Stimulated activated memory B cell treated with anti-CD40 and anti-IgM and Interleukin-4, amounts not matched to agents 10 μg/mL and 1 μg/mL and 100 μg/mL, for 72 hours (primary cell): ENCODE measurements around the gene HADHB.
"Not testable (repeated sequence)": the region's sequence is repeated elsewhere in the genome, so short reads cannot be mapped to it uniquely, and the experiment has no call there.

Experiments
- ATAC-seq: fragments of 150-1000 bp; cut with Tn5 transposase; 2 replicates; pipeline ENCODE4 v1.10.0; 2021
- H3K27ac Mint-ChIP-seq: one replicate; pipeline ENCODE4 v1.8.0; 2022; ENCODE audit warnings: mild to moderate bottlenecking, mixed read lengths
- H3K27me3 Mint-ChIP-seq: one replicate; pipeline ENCODE4 v1.8.0; 2022; ENCODE audit warnings: mixed read lengths
- H3K36me3 Mint-ChIP-seq: one replicate; pipeline ENCODE4 v1.8.0; 2022; ENCODE audit warnings: mixed read lengths
- H3K4me1 Mint-ChIP-seq: one replicate; pipeline ENCODE4 v1.8.0; 2022; ENCODE audit warnings: mixed read lengths
- H3K4me3 Mint-ChIP-seq: one replicate; pipeline ENCODE4 v1.8.0; 2022; ENCODE audit warnings: mild to moderate bottlenecking, moderate library complexity, mixed read lengths
- H3K9me3 Mint-ChIP-seq: one replicate; pipeline ENCODE4 v1.8.0; 2022; ENCODE audit warnings: mixed read lengths

The HADHB gene

GRCh38 chr2:26324903-26325302, 80.2 kb downstream of the HADHB start:
- no peak overlapping the region for H3K4me3 Mint-ChIP-seq
- no peak overlapping the region for H3K27ac Mint-ChIP-seq
- H3K4me1 Mint-ChIP-seq, result peaks cover 3% of the 10 kb centered on the region
- no peaks in the 10 kb centered on the region for H3K36me3 Mint-ChIP-seq
- H3K9me3 Mint-ChIP-seq, result no peaks in the 10 kb centered on the region
- no peaks in the 10 kb centered on the region for H3K27me3 Mint-ChIP-seq
- ATAC-seq, result no peak

- H3K36me3 Mint-ChIP-seq, result no peaks in the 10 kb centered on the region
Measured at GRCh38 chr2:26325851-26326250, 81.1 kb downstream of the HADHB start.

GRCh38 chr2:26326514-26326913, 81.8 kb downstream of the HADHB start:
- no peak overlapping the region for H3K27ac Mint-ChIP-seq
- ATAC-seq, result no peak
- H3K4me3 Mint-ChIP-seq, result no peak overlapping the region
- H3K4me1 Mint-ChIP-seq, result peaks cover 9% of the 10 kb centered on the region
- no peaks in the 10 kb centered on the region for H3K36me3 Mint-ChIP-seq
- H3K9me3 Mint-ChIP-seq, result no peaks in the 10 kb centered on the region
- no peaks in the 10 kb centered on the region for H3K27me3 Mint-ChIP-seq

More at GRCh38 chr2:26325851-26326250, 81.1 kb downstream of the HADHB start:
- Mint-ChIP-seq H3K4me3 (no peak overlapping the region), H3K9me3 (no peaks in the 10 kb centered on the region), H3K27me3 (no peaks in the 10 kb centered on the region), H3K4me1 (peaks cover 9% of the 10 kb centered on the region), H3K27ac (no peak overlapping the region)
- no peak for ATAC-seq

- Mint-ChIP-seq H3K9me3 (no peaks in the 10 kb centered on the region), H3K27me3 (no peaks in the 10 kb centered on the region), H3K4me1 (peaks cover 9% of the 10 kb centered on the region), H3K27ac (no peak overlapping the region), H3K36me3 (no peaks in the 10 kb centered on the region), H3K4me3 (no peak overlapping the region)
- ATAC-seq, result no peak
Measured at GRCh38 chr2:26327291-26328272, 82.8 kb downstream of the HADHB start.

DNA sequence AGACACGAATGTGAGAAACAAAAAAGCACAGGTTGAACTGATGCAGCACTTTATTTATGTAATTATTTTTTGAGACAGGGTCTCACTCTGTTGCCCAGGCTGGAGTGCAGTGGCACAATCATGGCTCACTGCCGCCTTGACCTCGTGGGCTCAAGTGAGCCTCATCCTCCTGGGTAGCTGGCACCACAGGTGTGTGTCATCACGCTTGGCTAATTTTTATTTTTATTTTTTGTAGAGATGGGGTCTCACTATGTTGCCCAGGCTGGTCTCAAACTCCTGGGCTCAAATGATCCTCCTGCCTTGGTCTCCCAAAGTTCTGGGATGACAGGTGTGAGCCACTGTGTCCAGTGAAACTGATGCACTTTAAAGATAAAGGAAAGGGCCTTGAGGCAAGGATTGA, 84.3 kb downstream of the HADHB start:
- H3K27ac Mint-ChIP-seq, result not testable (repeated sequence)

DNA sequence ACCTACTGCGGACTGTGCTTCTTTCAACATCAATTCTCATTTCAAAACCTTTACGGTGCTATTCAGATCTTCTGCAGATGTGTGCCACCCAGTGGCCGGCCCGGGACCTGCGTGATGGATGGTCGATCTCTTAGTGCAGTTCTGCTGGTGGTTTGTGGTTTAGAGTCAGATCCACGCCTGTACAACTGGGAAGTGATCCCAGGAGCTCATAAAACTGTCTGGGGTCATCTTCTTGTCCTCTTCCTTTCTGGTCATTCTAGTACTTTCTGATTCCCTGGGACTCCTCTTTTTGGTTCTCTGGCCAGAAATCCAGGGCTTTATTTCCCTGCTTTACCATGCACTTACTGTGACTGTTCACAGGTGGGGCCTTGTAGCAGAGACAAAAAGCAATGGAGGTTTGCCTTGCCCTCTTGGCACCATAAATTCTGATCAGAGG, 85.4 kb downstream of the HADHB start:
- Mint-ChIP-seq H3K4me3 (no peak overlapping the region), H3K27ac (no peak overlapping the region), H3K4me1 (peaks cover 9% of the 10 kb centered on the region), H3K36me3 (no peaks in the 10 kb centered on the region), H3K9me3 (no peaks in the 10 kb centered on the region), H3K27me3 (no peaks in the 10 kb centered on the region)
- peak; percentile 90 for ATAC-seq

More for the DNA sequence above, 84.3 kb downstream of the HADHB start:
- not testable (repeated sequence) for ATAC-seq, H3K27me3 Mint-ChIP-seq, H3K4me1 Mint-ChIP-seq, H3K9me3 Mint-ChIP-seq, H3K4me3 Mint-ChIP-seq, H3K36me3 Mint-ChIP-seq

DNA sequence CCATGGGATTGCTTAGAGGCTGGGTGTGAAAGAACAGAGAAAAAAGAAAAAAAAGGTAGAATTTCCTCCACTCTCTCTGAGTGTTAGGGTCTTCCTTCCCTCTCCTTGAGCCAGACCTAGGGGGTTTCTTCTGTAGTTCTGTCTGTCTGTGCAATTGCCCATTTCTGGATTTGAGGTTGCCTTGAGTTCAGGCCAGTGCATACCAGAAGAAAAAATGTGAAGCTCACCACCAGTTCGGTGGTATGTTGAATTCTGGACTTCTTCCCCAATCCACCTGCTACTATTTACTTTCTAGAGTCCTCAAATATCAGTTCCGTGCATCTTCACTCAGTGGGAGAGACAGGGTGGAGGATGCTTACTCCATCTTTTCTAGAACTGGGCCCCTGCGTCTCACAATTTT, 85.9 kb downstream of the HADHB start:
- Mint-ChIP-seq H3K36me3 (no peaks in the 10 kb centered on the region), H3K27ac (no peak overlapping the region), H3K4me1 (peaks cover 9% of the 10 kb centered on the region)

GRCh38 chr2:26331321-26331720, 86.6 kb downstream of the HADHB start:
- H3K36me3 Mint-ChIP-seq, H3K4me3 Mint-ChIP-seq, H3K9me3 Mint-ChIP-seq, ATAC-seq, H3K27ac Mint-ChIP-seq, H3K27me3 Mint-ChIP-seq, H3K4me1 Mint-ChIP-seq: not testable (repeated sequence)

More for the DNA sequence above, 85.9 kb downstream of the HADHB start:
- Mint-ChIP-seq H3K4me3 (no peak overlapping the region), H3K27me3 (no peaks in the 10 kb centered on the region), H3K9me3 (no peaks in the 10 kb centered on the region)
- no peak for ATAC-seq

DNA sequence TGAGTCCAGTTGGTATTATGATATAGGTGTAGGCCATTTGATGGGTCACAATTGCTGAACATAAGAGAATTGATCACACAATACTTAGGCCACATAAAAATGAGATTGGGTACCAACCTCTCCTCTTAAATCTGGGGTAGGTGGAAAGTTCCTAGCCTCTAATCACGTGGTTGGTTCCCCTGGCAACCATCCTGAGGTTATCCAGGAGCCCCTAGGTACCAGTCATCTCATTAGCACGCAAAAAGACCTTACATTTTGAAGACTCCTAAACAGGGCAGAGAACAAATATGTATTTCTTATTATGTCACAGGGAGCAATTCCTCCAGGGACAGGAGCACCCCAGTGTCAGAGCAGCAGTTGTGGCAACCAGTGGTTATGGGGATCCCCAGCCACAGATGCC, 88.6 kb downstream of the HADHB start:
- Mint-ChIP-seq H3K27ac (no peak overlapping the region), H3K27me3 (no peaks in the 10 kb centered on the region), H3K4me3 (no peak overlapping the region), H3K4me1 (peaks cover 9% of the 10 kb centered on the region), H3K9me3 (no peaks in the 10 kb centered on the region), H3K36me3 (no peaks in the 10 kb centered on the region)
- no peak for ATAC-seq

GRCh38 chr2:26335231-26335630, 90.5 kb downstream of the HADHB start:
- Mint-ChIP-seq H3K27ac (no peak overlapping the region), H3K27me3 (no peaks in the 10 kb centered on the region), H3K4me1 (peaks cover 2% of the 10 kb centered on the region), H3K9me3 (no peaks in the 10 kb centered on the region), H3K4me3 (no peak overlapping the region), H3K36me3 (no peaks in the 10 kb centered on the region)
- ATAC-seq, result no peak

DNA sequence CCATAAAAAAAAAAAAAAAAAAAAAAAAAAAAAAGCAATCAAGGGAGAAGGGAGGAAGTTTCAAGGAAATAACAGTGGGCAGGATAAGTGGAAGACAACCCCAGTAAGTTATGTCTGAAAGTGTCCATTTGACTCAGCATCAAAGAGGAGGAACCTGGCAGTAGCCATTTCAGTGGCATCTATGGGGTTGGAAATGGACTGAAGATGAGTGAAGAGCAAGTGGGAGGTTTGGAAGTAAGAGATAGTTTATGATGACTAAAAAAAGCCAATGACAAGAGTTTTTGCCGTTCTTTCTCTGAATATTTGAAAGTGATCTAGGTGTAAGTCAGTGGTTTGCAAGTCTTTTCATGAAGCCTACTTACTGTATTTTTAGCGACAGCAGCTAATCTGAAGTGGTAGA, 92.0 kb downstream of the HADHB start:
- H3K27ac Mint-ChIP-seq, result no peak overlapping the region
- H3K4me1 Mint-ChIP-seq, result no peaks in the 10 kb centered on the region
- no peak for ATAC-seq
- H3K9me3 Mint-ChIP-seq, result no peaks in the 10 kb centered on the region
- H3K36me3 Mint-ChIP-seq, result no peaks in the 10 kb centered on the region
- no peak overlapping the region for H3K4me3 Mint-ChIP-seq
- H3K27me3 Mint-ChIP-seq, result no peaks in the 10 kb centered on the region

DNA sequence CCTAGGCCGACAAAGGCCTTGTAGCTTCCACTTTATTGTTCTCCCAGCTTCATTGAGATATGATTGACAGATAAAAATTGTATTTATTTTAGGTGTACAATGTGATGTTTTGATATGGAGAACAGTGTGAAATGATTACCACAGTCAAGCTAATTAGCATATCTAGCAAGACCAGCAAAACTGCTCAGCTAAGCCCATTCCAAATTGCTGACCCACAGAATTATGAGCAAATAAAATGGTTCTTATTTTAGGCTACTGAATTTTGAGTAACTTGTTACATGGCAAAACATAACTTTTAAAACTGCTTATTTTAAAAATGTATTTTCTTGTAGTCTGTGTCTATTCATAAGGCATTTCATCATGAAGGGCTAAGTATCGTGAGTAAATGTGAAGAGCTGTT, 92.6 kb downstream of the HADHB start:
- H3K4me3 Mint-ChIP-seq, result no peak overlapping the region

More for the DNA sequence above, 92.6 kb downstream of the HADHB start:
- Mint-ChIP-seq H3K4me1 (no peaks in the 10 kb centered on the region), H3K36me3 (no peaks in the 10 kb centered on the region), H3K9me3 (no peaks in the 10 kb centered on the region), H3K27ac (no peak overlapping the region), H3K27me3 (no peaks in the 10 kb centered on the region)
- ATAC-seq, result no peak
